Karpas-422 (cell line): ENCODE measurements around the gene RIC8B. TPM values are rescaled to one million over a fixed set of nuclear protein-coding genes. Genes with fewer than 3 reads are reported as not detected.

Experiments used
- DNase-seq: peaks from one replicate; pipeline ENCODE4 v3.0.0-alpha.2; 2015
- H2AFZ ChIP-seq: fragments of 200-600 bp; sonication (generic); 2 replicates; pipeline ENCODE4 v1.6.1; 2014; ENCODE audit warnings: antibody characterized with exemption, low read length, mixed read lengths
- H3K27ac ChIP-seq: fragments of 200-600 bp; sonication (generic); 2 replicates; pipeline ENCODE4 v1.5.1; 2014; ENCODE audit warnings: mild to moderate bottlenecking, low read length, moderate library complexity
- H3K27me3 ChIP-seq: fragments of 200-600 bp; sonication (generic); 2 replicates; pipeline ENCODE4 v1.6.1; 2014; ENCODE audit warnings: low read length, mixed read lengths
- H3K36me3 ChIP-seq: fragments of 200-600 bp; sonication (generic); 2 replicates; pipeline ENCODE4 v1.6.1; 2014; ENCODE audit warnings: low read length, mixed read lengths; ENCODE audit not compliant: insufficient read depth
- H3K4me1 ChIP-seq: fragments of 200-600 bp; sonication (generic); 2 replicates; pipeline ENCODE4 v1.6.1; 2014; ENCODE audit warnings: mild to moderate bottlenecking, low read length, mixed read lengths
- H3K4me2 ChIP-seq: fragments of 200-600 bp; sonication (generic); 2 replicates; pipeline ENCODE4 v1.6.1; 2014; ENCODE audit warnings: low read length, low read depth, mild to moderate bottlenecking; ENCODE audit not compliant: poor library complexity, severe bottlenecking
- H3K4me3 ChIP-seq: fragments of 200-600 bp; sonication (generic); 2 replicates; pipeline ENCODE4 v1.5.1; 2014; ENCODE audit warnings: mild to moderate bottlenecking, antibody characterized with exemption, low read length, mixed read lengths
- H3K79me2 ChIP-seq: fragments of 200-600 bp; sonication (generic); 2 replicates; pipeline ENCODE4 v1.6.1; 2014; ENCODE audit warnings: mild to moderate bottlenecking, low read length, mixed read lengths
- H3K9ac ChIP-seq: fragments of 200-600 bp; sonication (generic); 2 replicates; pipeline ENCODE4 v1.6.0; 2014; ENCODE audit warnings: low read length
- H3K9me2 ChIP-seq: fragments of 200-600 bp; sonication (generic), shearing (Covaris generic); replicated peaks from 2 replicates; pipeline ENCODE4 v1.6.0; 2014; ENCODE audit warnings: mild to moderate bottlenecking, low read length, moderate library complexity; ENCODE audit not compliant: insufficient read depth
- H3K9me3 ChIP-seq: fragments of 300-700, 200-600 bp; sonication (generic); 2 replicates; pipeline ENCODE4 v1.6.1; 2014; ENCODE audit warnings: low read length, mixed read lengths
- H4K20me1 ChIP-seq: fragments of 200-600 bp; sonication (generic); 2 replicates; pipeline ENCODE4 v1.6.1; 2014; ENCODE audit warnings: mild to moderate bottlenecking, antibody characterized with exemption, low read length, low read depth; ENCODE audit not compliant: insufficient read depth
- total RNA-seq: library from RNA; depleted of rRNA; stranded (reverse); fragments of >200 nt; shearing (Covaris generic); gene quantifications from 2 replicates; pipeline ENCODE4 v1.2.3, GENCODE V29; 2014; ENCODE audit warnings: low replicate concordance

The RIC8B gene
- total RNA-seq, 1 experiment from 2014 or later = not detected

GRCh38 chr12:106839333-106839732 lies 64.9 kb downstream of the RIC8B start:
- Histone ChIP-seq H2AFZ (no peak overlapping the region), H3K9ac (no peak overlapping the region), H3K9me2 (no peaks in the 10 kb centered on the region), H4K20me1 (no peaks in the 10 kb centered on the region), H3K27ac (no peak overlapping the region), H3K9me3 (no peaks in the 10 kb centered on the region), H3K79me2 (no peaks in the 10 kb centered on the region), H3K4me3 (no peak overlapping the region), H3K36me3 (no peaks in the 10 kb centered on the region), H3K4me2 (no peak overlapping the region), H3K4me1 (no peaks in the 10 kb centered on the region), H3K27me3 (no peaks in the 10 kb centered on the region)
- DNase-seq = no peak

GRCh38 chr12:106840243-106840642 lies 65.8 kb downstream of the RIC8B start:
- no peak overlapping the region for H3K27ac ChIP-seq
- no peaks in the 10 kb centered on the region for H3K4me1 ChIP-seq

DNA sequence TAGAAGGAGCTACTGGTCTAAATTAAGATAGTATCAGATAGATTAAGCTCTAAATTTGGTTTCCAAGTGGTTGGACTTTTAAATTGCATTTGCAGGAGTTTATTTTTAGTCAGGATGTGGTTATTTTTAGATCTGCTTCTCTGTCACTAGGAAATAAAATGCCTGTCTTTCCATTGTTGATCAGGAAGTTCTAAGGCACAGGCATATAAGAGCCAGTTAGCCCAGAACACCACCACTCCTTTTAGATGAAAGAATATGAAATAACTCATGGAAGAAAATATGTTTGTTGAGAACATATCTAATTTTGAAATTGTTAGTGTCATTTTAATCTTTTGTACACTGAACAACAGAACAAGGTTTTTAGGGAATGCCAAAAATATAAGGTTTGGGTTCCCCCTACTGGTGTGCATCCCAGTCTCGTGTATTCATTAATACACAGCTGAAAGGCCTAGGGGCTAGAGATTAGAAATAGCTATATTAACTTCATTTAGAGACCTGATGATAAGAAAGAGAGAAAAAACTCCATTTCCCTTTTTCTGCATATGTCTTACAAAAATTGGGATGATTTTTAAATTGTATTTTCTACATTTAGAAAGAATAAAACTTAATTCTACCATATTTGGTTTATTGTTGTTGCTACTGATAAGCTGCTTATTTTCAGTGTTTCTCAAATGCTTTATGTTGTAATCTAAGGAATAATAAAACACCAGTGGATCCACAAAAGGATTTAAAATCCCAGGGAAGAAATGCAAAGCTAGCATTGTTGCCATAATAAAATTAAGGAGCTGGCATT lies 67.2 kb downstream of the RIC8B start:
- DNase-seq = peak; percentile 76
- Histone ChIP-seq H3K9me2 (no peaks in the 10 kb centered on the region), H3K4me3 (no peak overlapping the region), H3K36me3 (no peaks in the 10 kb centered on the region), H3K9me3 (no peaks in the 10 kb centered on the region), H2AFZ (no peak overlapping the region), H3K4me1 (no peaks in the 10 kb centered on the region), H3K79me2 (no peaks in the 10 kb centered on the region), H3K27ac (no peak overlapping the region), H3K4me2 (no peak overlapping the region), H3K9ac (no peak overlapping the region), H4K20me1 (no peaks in the 10 kb centered on the region), H3K27me3 (no peaks in the 10 kb centered on the region)

More at GRCh38 chr12:106840243-106840642, 65.8 kb downstream of the RIC8B start:
- Histone ChIP-seq H3K4me2 (no peak overlapping the region), H3K9ac (no peak overlapping the region), H3K9me3 (no peaks in the 10 kb centered on the region), H3K27me3 (no peaks in the 10 kb centered on the region), H3K36me3 (no peaks in the 10 kb centered on the region), H3K79me2 (no peaks in the 10 kb centered on the region), H2AFZ (no peak overlapping the region), H3K4me3 (no peak overlapping the region), H4K20me1 (no peaks in the 10 kb centered on the region), H3K9me2 (no peaks in the 10 kb centered on the region)
- no peak for DNase-seq

DNA sequence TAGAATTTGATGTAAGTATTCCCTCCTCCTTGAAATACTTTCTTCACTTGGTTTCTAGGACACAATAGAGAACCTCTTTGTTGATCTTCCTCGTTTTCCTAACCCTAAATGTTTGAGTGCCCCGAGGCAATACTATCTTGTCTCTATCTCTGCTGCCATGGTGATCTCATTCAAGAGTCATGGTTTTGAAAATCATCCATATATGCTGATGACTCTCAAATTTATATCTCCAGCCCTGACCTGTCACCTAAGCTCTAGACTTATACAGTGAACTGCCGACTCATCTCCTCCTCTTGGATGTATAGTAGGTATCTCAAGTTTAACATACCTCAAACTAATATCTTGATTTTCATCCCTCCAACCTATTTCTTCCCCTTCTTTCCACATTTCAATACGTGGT lies 71.4 kb downstream of the RIC8B start:
- no peaks in the 10 kb centered on the region for H3K9me2 ChIP-seq
- H3K36me3 ChIP-seq = no peaks in the 10 kb centered on the region
- no peak overlapping the region for H3K27ac ChIP-seq
- H3K27me3 ChIP-seq = no peaks in the 10 kb centered on the region
- no peaks in the 10 kb centered on the region for H4K20me1 ChIP-seq
- no peak overlapping the region for H3K9ac ChIP-seq
- H3K9me3 ChIP-seq = no peaks in the 10 kb centered on the region
- no peaks in the 10 kb centered on the region for H3K79me2 ChIP-seq
- H3K4me1 ChIP-seq = no peaks in the 10 kb centered on the region
- DNase-seq = no peak
- no peak overlapping the region for H2AFZ ChIP-seq
- no peak overlapping the region for H3K4me3 ChIP-seq
- H3K4me2 ChIP-seq = no peak overlapping the region

GRCh38 chr12:106847861-106848260 lies 73.4 kb downstream of the RIC8B start:
- H3K27me3 ChIP-seq = no peaks in the 10 kb centered on the region
- H3K79me2 ChIP-seq = no peaks in the 10 kb centered on the region
- no peaks in the 10 kb centered on the region for H3K36me3 ChIP-seq
- no peaks in the 10 kb centered on the region for H4K20me1 ChIP-seq
- DNase-seq = no peak
- no peak overlapping the region for H2AFZ ChIP-seq
- H3K4me2 ChIP-seq = no peak overlapping the region
- no peaks in the 10 kb centered on the region for H3K4me1 ChIP-seq
- no peak overlapping the region for H3K4me3 ChIP-seq
- no peaks in the 10 kb centered on the region for H3K9me2 ChIP-seq
- H3K9ac ChIP-seq = no peak overlapping the region
- no peak overlapping the region for H3K27ac ChIP-seq
- no peaks in the 10 kb centered on the region for H3K9me3 ChIP-seq

GRCh38 chr12:106851306-106851705 lies 76.8 kb downstream of the RIC8B start:
- Histone ChIP-seq H3K27me3 (no peaks in the 10 kb centered on the region), H3K9me2 (no peaks in the 10 kb centered on the region), H3K36me3 (no peaks in the 10 kb centered on the region), H3K79me2 (no peaks in the 10 kb centered on the region), H3K27ac (no peak overlapping the region), H3K9me3 (no peaks in the 10 kb centered on the region), H4K20me1 (no peaks in the 10 kb centered on the region), H3K4me1 (no peaks in the 10 kb centered on the region), H3K4me2 (no peak overlapping the region), H3K4me3 (no peak overlapping the region), H2AFZ (no peak overlapping the region), H3K9ac (no peak overlapping the region)
- no peak for DNase-seq

GRCh38 chr12:106854723-106855122 lies 80.2 kb downstream of the RIC8B start:
- H3K27me3 ChIP-seq = no peaks in the 10 kb centered on the region
- H3K9me3 ChIP-seq = no peaks in the 10 kb centered on the region
- no peak overlapping the region for H2AFZ ChIP-seq
- H3K27ac ChIP-seq = no peak overlapping the region
- no peak overlapping the region for H3K9ac ChIP-seq
- no peak for DNase-seq
- H3K4me1 ChIP-seq = no peaks in the 10 kb centered on the region
- no peaks in the 10 kb centered on the region for H4K20me1 ChIP-seq
- no peaks in the 10 kb centered on the region for H3K79me2 ChIP-seq
- no peak overlapping the region for H3K4me3 ChIP-seq
- no peak overlapping the region for H3K4me2 ChIP-seq
- no peaks in the 10 kb centered on the region for H3K36me3 ChIP-seq
- H3K9me2 ChIP-seq = no peaks in the 10 kb centered on the region

GRCh38 chr12:106855221-106855758 lies 80.8 kb downstream of the RIC8B start:
- no peaks in the 10 kb centered on the region for H3K36me3 ChIP-seq
- DNase-seq = no peak
- H3K9me3 ChIP-seq = no peaks in the 10 kb centered on the region
- no peaks in the 10 kb centered on the region for H4K20me1 ChIP-seq
- no peaks in the 10 kb centered on the region for H3K9me2 ChIP-seq
- H2AFZ ChIP-seq = no peak overlapping the region
- H3K27ac ChIP-seq = no peak overlapping the region
- H3K4me1 ChIP-seq = no peaks in the 10 kb centered on the region
- no peaks in the 10 kb centered on the region for H3K27me3 ChIP-seq
- no peak overlapping the region for H3K4me2 ChIP-seq
- H3K9ac ChIP-seq = no peak overlapping the region
- H3K4me3 ChIP-seq = no peak overlapping the region
- no peaks in the 10 kb centered on the region for H3K79me2 ChIP-seq
